Kidney tubule cell (primary cell): Measurements from ENCODE around the gene CACNA1F.
A peak's percentile ranks its signal among the peaks of the same experiment; 100 is the strongest.

Experiments used
- DNase-seq: peaks from one replicate; pipeline ENCODE4 v3.0.0-alpha.2; 2018; ENCODE audit warnings: low spot score

The CACNA1F gene

DNA sequence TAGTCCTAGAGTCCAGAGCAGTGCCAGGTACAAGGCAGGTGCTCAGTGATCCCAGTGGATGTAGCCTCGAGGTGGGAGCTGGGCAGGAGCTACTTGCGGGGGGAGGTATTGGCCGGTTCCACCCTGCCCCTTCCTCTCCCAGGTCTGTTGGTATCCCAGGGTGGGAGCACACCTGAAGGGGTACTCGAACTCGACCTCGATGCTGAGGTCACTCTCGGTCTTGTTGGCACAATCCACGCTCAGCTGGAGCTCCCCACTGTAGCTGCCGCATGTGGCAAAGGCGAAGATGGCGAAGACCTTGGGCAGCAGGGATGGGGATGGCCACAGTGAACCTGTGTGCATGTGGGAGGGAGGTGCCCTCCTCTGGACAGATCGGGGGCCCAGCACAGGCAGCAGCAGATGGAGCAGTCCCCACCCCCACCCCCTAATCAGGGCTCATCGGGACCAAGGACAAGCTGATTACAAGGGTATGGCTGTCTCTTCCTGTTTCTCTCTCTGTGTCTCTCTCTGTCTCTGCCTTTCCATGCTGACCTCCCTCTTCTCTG is 35.5 kb downstream of the CACNA1F start:
- no peak for DNase-seq

DNA sequence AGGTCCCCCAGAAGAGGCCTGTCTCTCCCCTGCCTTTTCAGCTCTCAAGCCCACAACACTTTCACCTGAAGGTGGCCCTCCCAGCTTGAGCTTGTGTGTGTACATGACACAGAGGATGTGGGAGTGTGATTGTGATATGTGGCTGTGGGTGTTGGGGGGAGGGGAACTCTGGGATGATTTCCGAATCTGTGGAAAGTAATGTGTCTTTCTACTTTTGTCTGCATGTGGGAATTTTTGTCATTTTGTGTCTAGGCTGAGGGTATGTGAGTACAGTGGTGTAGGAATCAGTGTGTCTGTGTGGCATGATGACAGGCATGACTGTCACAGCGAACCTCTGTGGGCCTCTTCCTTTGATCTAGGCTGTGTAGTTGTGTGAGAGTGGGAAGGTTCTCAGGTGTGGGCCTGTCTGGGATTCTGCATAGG is 39.6 kb downstream of the CACNA1F start:
- DNase-seq, result no peak

DNA sequence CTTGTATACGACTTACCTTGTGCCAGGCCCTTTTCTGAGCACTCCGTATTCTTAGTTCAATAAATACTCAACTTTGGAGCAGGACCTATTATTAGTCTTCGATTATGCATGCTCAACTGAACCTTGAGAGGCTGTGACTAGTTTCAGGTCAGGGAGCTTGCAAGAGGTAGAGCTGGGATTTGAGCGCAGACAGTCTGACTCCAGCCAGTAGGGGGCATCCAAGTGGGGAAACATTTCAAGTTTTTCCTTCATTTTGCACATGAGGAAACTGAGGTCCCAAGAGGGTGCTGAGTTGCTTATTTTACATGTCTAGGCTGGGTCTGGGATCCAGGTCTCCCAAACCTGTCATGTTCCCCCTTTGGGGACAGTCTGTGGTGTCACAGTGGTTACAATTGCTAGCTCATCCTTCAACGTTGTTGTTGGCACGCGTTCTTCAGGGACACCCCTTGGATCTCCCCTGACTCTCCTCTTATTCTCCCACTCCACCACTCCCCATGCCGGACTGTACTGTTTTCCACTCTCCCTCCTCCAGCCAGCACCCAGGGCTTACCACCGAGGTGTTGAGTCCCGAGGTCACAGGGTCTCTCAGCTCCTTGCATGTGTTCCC is 40.3 kb downstream of the CACNA1F start:
- peak; percentile 49 for DNase-seq

DNA sequence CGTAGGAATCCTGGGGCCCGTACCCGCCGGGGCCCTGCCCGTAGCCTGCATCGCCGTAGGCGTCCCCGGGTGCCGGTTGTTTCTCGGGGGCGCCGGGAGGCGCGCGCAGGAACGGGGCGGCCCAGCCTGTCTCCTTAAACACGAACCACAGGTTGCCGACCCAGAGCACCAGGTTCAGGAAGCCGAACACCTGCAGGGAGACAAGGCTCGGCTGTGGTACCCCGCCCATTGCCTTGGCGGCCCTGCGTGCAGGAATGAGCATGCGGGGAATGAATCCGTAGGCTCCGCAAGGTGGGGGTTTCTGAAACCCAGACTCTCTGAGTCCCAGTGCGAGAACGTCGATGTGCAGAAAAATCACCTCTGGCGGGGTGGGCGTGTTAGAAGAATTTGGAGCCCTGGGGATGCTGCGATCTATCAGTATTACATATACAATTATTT is 41.5 kb downstream of the CACNA1F start:
- DNase-seq, result peak; percentile 26

DNA sequence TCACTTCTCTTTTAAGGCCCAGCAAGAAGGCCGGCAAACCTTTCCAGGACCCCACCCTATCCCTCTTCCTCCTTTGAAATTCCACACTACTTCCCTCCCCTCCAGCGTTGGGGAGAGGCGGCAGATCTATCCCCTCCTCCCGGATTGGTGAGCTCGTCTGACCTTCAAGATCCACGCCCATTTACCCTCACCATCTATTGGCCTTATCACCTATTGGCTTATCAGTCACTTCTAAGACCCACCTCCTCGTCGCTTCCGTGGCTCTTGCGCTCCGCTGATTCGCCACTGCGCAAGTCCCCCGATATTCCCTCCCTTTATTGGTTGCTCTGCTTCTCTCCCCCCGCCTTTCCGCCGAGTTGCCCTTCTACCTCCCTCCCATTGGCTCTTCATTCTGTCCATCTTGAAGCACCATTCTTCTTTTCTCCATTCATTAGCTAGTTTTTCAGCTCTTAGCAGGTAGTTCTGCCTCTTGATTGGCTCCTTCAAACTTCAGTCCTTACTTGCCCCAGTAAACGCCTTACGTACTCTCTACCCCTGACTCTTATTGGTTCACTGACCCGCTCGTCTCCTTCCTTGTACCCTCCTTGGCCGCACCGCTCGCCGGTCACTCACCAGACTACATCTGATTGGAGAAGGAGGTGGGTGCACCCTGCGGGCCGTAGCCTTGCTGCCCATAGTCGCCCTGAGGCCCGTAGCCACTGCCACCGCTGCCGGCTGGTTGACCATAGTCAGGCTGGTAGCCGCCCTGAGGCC is 42.1 kb downstream of the CACNA1F start:
- DNase-seq, result peak; percentile 99

DNA sequence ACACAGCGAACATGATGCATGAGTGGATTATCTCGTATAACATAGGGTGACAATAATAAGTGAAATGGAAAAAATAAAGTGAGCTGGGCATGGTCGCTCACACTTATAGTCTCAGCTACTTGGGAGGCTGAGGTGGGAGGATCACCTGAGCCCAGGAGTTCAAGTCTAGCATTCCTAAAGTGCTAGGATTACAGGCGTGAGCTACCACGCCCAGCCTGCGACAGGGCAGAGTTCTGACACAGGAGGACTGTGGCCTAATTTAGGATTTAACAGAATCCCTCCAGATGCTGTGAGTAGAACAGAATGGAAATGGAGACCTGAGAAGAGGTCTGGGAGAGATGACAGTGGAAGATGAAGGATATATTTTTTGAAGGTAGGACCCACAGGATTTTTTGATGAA is 43.5 kb downstream of the CACNA1F start:
- no peak for DNase-seq

DNA sequence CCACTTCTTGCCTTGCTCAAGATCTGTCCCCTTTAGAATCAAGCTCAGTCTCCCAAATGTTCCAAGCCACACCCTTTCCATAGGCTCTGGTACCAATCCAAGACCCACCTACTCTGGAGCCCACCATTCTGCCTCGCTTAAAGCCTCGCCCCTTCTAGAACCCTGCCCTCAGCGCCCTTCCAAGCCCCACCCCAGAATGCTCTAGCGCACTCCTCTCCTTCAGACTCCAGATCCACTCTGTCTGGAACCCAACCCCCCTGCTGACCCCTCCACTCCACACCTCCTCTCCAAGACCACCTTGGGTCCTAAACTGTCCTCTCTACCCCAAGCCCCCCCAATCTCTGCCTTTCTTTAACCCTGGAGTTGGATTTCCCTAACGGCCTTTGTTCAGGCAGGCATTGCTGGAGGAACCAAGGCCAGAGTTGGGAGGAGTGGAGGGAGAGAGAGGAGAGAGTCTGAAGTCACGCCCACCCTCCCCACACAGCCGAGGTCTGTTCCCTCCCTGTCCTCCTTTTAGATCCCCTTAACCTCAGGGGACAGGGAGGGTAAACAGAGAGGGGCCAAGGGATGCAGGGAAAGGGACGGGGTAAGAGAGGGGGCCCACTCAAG is 44.6 kb downstream of the CACNA1F start:
- DNase-seq, result no peak

DNA sequence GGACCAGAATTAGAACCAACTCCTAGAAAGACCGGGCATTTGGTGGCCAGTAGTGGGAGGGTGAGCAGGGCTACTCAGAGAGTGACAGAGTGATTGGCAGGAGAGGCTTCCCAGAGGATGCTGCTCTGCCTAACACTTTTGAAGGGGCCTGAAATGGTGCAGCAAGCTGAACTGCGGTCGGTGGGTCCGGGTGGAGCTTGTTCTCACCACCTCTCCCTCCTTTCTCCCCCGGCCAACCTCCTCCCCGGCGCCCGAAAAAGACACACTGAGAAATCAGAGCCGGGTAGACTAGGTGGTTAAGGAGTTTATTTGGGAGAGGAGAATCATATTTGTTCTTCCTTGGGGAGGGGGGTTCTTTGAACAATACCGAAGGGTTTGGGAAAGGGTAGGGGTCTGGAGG is 45.6 kb downstream of the CACNA1F start:
- no peak for DNase-seq

DNA sequence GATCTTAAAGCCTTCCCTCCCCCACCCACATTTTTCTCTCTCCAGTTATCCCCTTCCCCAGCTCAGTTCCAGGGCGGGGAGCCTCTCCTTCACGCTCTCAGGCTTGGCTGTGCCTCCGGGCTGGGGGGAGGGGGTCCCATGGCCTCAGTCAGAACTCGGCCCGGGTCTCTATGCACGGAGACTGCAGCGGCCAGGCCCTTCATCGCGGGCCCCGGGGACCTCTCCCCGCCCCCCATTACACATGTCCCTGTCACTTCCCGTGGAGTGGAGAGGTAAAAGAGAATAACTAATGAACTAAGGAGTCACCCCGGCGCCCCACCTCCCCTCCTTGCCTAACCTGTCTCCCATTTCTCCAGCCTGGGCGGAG is 46.1 kb downstream of the CACNA1F start:
- DNase-seq, result no peak

DNA sequence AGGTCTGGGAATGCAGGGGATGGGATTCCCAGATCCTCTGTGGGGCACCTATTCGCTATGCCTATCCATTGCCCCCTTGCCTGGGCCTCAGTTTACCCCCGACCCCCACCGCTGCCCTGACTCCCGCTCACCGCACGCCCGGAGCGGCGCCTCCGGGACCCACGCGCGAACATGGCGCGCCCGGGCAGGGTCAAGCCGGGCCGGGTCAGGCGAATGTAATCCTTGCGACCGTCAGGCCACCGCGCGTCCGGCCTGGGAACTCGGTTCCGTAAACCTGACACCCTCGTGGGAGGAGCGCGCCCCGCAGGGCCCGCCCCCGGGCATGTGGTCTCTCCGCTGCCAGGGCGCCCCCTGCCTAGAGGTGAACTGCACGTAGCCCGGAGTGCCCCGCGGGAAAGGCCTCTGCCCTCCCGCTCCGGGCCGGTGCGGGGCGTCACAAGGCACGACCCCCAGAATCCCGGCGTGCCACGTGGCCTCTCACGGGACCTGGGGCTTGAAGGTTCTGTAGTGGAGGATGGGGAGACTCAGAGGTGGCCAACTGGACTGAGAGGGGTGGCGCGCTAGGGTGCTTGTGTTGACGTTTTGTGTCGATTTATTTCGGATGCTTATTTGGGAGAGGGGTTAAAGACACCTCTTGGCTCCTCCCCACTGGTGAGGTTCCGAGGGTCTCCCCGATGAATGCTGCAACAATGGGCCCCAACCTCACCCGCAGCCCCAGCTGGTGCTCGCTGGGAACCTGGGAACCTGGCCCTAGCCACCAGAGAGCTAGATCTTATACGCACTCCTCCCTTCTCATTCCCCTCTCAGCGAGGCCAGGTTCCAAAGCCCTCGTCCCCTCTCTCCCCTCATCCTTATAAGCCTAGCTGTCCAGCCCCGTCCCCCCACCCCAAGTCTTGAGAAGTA is 46.8 kb downstream of the CACNA1F start, which contains the start of gene PRICKLE3:
PRICKLE3 (minus strand) TSS at position 249 of the 903 bp plus-strand sequence; CDS start at position 173, 76 bp downstream.
- peak; percentile 74 for DNase-seq

DNA sequence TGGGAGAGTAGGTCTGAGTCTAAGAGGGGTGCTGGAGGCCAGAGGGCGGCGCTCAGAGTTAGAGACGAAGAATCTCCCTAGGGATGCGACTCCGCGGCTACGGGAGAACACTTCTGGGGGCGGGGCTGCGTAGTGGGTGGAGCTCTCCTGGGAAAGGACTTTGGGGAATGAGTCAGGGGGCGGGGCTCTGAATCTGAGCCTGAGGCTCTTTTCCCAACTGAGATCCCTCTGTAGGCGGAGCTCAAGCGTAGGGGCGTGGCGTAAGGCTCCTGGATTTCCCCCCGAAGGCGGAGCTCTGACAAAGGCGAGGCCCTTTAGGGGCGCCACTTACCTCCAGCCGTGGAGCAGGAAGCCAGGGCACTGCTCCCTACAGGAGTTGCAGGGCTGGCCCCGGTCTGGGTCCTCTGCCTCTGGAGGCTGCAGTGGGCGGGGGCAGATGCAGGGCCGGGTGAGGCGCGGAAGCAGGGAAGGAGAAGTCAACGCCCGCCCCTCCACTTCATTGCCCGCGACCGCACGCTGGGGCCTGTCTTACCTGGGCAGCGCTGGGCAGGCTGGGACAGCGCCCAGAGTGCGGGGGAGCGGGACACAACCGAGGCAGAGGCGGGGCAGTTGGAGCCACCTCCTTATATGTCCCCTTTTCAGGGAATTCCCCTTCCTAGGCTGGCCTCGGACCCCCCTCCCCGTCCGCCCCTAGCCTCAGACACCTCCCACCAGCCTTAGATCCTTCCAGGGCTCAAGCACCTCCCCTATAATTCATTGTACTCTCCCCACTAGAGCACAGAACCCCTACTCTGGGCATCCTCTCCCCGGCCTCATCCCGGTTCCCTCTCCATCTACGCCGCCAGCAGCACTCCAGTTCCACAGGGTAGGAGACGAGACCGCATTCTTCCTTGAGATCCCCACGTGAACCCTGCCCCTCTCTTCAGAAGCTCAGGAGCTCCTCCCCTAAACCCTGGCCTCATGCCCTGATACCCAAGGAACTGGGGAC is 48.6 kb downstream of the CACNA1F start:
- peak; percentile 94 for DNase-seq

DNA sequence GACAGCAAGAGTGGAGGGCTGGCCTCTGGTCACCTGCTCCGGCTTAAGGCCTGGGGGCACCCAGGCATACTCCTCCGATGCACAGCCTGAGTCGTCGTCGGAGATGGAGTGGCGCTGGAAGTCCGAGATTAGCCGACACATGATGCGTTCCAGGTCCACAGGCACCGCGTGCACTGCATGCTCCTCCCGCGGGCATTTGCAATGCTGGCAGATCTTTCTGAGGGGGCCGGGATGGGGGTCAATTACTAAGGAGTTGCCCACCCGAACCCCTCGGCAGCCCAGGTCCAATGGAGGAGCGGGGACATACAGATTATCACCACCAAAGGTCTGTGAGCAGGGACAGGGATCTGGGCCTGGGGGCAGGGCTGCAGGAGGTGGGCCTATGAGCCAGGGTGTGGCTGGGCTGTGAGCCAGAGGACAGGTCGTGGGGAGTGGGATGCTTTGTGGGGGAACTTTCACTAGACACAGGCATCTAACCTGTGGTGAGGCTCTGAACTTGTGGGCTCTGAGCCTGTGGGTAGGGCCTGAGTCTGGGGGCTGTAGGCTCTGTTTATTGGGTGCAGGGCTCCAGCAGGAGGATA is 49.3 kb downstream of the CACNA1F start:
- DNase-seq, result no peak

DNA sequence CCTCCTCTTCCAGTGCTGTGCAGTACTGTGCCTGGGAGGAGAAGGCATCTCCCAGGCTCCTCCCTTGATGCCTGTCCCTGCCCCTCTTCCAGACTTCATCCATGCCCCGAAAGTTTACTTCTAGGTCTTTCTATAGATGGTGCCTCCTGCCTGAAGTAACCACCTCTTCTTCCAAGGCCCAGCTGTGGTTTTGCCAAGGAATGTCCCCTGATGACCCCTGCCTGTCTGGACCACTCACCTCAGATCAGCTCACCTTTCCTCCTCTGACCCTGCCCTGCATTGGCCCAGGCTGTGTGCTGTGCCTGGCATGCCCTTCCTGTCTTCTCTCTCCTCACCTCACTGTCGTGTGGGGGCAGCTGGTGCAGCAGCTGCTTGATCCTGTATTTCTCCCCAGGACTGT is 53.8 kb downstream of the CACNA1F start:
- no peak for DNase-seq

DNA sequence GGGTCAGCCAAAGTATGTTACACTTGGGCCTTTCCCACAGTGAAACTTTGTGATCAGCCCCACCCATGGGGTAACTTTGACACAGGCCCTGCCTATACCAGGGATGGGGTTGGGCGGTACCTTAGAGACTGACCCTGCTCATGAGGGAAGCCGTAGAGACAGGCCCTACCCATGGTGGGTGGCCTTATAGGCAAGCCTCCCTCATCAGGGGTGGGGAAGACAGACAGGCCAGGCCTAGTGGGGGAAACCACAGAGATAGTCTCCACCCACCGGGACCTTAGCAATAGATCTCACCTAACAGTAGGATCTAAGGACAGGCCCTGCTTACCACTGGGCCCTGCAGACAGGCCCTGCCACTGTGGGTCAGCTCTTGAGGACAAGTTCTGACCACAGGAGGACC is 54.6 kb downstream of the CACNA1F start:
- no peak for DNase-seq

DNA sequence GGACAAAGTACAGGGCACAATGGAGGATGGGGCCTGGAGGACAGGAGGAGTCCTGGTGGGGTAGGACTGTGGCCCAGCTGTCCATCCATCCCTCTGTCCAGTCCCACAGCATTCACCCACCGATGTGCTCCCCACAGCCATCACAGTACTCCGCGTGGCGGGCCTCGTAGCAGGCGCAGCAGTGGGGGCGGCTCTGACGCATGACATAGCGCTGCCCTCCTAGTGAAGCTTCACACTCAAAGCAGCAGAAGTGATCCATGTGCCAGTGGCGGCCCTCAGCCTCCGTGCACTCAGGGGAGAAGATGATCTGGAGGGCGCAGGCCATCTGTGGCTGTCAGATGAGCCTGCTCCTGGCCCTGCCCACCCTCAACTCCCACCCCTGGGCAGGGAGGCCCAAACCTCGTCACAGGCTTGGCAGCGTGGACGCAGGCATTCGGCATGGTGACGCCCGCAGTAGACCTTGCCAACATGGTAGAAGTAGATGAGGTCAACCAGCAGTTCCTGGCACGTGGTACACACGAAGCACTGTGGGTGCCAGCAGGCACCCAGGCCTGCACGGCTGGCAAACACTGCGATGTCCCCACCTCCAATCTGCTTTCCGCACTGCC is 55.2 kb downstream of the CACNA1F start:
- DNase-seq, result no peak

DNA sequence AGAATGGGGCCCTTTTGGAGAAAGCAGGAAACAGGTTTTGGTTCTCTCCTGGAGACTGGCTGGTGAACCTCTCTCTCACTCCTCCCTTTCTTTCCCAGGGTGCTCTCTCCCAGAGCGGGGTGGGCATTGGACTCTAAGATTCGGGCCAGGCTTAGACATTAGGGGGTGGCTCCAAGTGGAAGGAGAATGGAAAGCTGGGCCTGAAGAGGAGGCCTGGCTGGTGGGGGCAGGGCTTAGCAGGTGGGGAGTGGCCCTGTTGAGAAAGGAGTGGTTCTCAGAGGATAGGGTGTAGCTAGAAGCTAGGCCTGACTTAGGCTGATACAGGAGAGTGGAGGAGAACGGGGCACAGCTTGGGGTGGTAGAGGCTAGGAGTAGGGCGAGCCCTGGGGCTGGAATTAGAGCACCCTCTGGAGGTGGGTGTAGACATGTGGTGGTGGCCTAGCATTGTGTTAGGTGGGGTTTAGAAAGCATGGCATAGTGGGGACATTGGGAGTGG is 55.8 kb downstream of the CACNA1F start:
- DNase-seq, result no peak

DNA sequence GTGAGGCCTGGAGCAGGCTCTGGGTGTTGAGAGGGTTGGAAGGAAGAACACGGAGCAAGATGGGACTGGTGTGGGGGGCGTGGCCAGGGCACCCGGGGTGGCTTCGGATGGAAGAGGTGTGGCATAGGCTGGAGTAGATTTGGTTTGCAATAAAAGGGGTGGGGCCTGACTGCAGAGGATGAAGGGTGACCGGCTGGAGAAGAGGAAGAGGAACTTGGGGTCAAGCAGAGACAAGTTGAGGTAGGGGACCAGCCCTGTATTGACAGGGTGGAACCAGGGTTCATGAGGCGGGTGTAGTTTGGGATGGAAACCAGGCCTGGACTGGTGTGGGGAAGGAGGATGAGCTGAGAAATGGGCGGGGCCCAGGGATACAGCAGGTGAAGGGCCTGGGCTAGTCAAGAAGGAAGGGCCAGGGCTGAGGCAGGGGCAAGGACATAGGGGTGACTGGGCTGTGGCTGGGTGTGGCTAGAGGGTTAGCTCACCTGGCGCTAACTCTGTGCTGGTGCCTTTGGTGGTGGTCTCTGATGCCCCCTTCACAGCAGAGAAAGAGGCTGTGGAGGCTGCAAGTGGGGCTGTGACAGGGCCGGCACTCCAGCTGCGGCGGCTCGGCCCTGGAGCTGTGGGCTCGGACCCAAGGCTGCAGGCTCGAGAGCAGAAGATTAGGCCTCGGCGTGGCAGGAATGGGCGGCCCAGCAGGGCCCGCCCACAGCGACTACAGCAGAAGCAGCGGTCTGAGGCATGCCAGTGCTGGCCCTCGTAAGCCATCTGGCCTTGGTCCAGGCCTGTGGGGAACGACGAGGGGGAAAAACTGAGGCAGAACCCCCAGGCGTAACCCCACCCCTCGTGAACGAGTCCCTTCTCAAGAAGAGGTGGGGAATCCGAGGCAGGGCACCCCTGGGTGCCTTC is 56.5 kb downstream of the CACNA1F start:
- DNase-seq, result no peak

DNA sequence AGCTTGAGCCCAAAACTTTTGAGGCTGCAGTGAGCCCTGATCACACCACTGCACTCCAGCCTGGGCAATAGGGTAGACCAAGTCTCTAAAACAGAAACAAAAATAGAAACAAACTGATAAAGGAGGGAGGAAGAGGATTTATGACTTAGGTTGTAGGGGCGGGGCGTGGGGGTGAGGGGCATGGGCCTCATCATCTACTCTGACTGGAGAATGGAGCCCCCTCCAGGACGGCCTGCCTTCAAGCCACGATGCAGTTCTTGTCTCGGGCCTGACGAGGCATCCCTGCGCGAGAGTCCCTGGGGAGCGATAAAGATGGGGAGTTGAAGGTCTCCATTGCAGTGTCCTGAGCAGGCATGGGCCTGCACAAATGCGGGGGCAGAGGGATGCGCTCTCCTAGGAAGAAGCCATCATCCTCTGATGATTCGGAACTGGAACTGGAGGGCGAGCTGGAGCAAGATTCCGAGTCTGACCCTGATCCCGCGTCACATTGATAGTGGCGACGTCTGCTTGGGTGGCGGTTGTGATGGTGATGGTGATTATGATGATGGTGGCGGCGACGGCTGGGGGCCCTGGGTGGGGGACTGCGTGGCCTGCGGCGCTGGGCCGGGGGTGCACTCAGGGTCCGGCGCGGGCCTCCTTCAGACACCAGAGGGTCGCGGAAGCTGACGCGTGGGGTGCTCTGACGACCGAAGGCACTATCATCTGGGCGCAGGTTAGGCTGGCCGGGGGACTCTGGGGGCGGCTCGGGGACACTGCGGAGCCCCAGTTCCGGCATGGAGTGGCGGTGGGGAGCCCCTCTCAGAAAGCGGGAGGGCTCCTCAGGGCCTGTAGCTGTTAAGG is 57.5 kb downstream of the CACNA1F start:
- no peak for DNase-seq
